ENCODE data around the gene PLEKHG3.

- TF ChIP-seq POLR2AphosphoS5 (IDR thresholded peaks at IDR 0.05; ENCODE audit: low read depth, low read length): no peak
- no peak for TF ChIP-seq POLR2A (IDR thresholded peaks at IDR 0.05; ENCODE audit: low read depth, low read length)
- TF ChIP-seq SPI1 (IDR thresholded peaks at IDR 0.05; ENCODE audit: low read depth, low read length): no peak
- TF ChIP-seq TAF1 (IDR thresholded peaks at IDR 0.05; ENCODE audit: low read depth, low read length): no peak
- TF ChIP-seq POU2F2 (IDR thresholded peaks at IDR 0.05; ENCODE audit: low read depth, low read length): no peak
- no peak for TF ChIP-seq PAX5 (IDR thresholded peaks at IDR 0.05; ENCODE audit: insufficient read depth, low read length, severe bottlenecking)
These were observed at the start of gene PLEKHG3 for GRCh38 chr14:64704143-64704742.

Data from GM12891 (cell line).